HG02970 (cell line): ENCODE data around the gene DENND5A.
"Not testable (repeated sequence)": the region's sequence is repeated elsewhere in the genome, so short reads cannot be mapped to it uniquely, and the experiment has no call there.

Experiments used
- ATAC-seq: cut with Tn5 transposase; IDR thresholded peaks from one replicate; pipeline ENCODE4 v1.9.1; 2021; ENCODE audit warnings: mild to moderate bottlenecking, moderate library complexity, moderate number of reproducible peaks; ENCODE audit not compliant: unreplicated experiment, low FRiP score

The DENND5A gene

GRCh38 chr11:9109858-9110731, 155.1 kb downstream of the DENND5A start:
- ATAC-seq, result no peak

DNA sequence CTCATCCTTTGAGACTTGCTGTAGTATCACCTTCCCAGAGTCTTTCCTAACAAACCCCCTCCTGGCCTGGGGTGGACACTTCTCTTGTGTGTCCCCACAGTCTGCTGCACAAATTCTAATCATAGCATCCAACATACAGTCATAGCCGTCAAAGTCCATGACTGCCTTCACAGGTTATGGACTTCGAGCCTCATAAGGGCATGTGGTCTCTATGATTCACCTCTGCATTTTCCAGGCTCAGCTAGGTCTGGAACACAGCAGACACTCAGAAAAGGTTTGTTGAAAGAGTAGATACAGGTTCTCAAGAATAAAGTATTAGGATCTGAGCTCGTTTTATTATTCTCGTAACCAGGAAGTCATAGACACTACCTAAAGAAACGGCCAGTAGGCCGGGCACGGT, 160.6 kb downstream of the DENND5A start:
- ATAC-seq, result no peak

DNA sequence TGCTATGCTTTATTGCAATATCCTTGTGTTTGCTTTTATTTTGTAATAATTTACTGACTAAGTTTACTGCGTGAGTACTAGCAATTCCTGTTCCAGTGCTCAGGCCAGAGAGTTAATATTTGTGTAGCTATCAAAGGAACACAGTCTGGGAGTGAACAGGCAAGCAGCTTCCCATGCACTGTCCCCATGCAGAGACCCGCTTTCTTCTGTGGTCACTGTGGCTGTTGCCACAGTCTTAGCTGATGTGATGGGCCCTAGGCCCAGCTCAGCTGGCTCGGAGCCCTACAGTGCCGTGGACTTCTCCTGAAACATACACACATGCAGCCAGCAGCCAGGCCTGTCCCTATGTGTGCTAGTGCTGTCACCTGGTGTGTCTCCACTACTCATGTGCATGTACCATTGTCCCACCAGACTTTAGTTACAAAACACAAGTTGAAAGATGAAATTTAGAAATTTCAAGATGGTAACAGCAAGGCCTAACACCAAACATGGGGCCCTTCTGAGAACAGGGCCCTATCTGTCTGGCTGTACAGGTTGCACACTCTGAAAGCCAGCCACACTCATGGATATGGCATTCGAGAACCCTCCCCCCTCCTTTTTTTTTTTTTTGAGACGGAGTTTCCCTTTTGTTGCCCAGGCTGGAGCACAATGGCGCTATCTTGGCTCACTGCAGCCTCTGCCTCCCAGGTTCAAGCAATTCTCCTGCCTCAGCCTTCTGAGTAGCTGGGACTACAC, 161.4 kb downstream of the DENND5A start:
- no peak for ATAC-seq

DNA sequence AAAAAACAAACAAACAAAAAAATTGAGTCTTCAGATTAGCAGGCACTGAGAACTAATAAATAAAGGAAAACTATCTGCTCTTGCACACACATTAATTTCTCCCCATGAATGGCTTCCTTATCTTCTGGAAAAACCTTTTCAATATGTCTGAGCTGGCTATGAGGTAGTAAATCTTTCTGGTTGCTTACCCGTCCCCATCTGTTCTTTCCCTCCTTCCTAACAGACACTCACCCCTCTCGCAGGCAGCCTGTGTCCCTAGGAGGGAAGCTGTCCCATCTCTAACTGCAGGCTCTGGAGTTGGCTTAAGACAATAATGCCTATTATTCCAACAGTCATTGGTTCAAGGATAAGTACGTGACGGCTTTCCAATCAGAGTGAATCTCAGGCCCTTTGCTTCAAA, 165.5 kb downstream of the DENND5A start:
- no peak for ATAC-seq

- not testable (repeated sequence) for ATAC-seq
Observed at GRCh38 chr11:9098455-9098854, 166.7 kb downstream of the DENND5A start.

- not testable (repeated sequence) for ATAC-seq
Observed at GRCh38 chr11:9097186-9097943, 167.8 kb downstream of the DENND5A start.

DNA sequence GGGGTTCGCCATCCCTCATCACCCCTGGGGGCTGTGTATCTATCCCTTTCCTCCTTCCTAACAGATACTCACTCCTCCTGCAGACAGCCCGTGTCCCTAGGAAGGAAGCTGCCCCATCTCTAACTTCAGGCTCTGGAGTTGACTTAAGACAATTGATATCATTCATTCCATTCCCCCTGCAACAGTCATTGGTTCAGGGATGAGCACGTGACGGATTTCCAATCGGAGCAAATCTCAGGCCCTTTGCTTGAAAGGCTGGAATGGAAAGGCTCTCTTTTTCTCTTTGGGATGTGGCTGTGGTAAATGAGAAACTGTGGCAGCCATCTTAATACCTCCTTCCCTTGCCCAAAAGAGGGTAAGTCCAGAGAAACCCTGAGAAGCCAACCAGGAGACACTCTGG, 168.7 kb downstream of the DENND5A start:
- no peak for ATAC-seq

- ATAC-seq, result no peak
Observed at GRCh38 chr11:9095421-9095820, 169.7 kb downstream of the DENND5A start.

- ATAC-seq, result no peak
Observed at GRCh38 chr11:9094420-9094819, 170.7 kb downstream of the DENND5A start.

DNA sequence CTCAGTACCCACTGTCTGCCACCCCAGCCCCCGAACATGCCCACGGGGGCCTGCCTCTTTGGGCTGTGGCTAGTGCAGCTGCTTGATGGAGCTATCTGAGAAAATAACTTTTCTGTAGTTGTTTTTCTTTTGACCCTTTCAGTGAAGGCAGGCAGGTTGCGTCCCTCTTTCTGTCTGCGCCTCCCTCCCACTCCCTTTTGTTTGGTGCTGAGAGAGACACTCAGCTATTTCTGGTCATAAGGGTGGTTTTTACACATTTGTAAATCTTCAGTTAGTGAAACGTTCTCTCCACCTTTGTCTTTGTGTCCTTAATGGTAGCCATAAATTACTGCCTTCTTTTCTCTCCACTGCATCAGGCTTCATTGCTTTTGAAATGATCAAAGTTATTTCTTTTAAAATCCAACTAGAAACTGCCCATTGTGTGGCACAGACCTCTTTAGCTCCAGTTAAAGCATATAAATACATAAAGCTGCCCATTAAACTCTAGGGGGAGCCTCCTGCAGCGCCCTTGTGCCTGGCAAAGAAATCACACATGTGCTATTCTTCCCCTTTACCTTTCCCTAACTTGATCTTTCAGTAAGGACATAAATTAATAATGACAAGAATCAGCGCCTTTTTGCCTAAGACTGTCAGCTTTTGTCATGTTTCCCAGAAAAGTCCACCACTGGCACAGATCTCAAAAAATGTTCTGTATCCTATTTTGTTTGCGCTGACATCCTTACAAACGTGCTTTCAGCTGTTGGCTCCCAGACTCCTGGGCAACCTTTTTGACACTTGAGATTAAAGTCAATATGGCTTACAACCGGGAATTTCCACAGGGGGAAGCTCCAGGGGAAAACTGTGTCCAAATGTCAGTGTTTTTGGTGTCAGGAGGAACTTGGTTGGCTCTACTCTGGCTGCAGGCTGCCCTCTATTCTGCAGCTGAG, 172.0 kb downstream of the DENND5A start:
- ATAC-seq, result no peak

- no peak for ATAC-seq
Observed at GRCh38 chr11:9092072-9092471, 173.1 kb downstream of the DENND5A start.

DNA sequence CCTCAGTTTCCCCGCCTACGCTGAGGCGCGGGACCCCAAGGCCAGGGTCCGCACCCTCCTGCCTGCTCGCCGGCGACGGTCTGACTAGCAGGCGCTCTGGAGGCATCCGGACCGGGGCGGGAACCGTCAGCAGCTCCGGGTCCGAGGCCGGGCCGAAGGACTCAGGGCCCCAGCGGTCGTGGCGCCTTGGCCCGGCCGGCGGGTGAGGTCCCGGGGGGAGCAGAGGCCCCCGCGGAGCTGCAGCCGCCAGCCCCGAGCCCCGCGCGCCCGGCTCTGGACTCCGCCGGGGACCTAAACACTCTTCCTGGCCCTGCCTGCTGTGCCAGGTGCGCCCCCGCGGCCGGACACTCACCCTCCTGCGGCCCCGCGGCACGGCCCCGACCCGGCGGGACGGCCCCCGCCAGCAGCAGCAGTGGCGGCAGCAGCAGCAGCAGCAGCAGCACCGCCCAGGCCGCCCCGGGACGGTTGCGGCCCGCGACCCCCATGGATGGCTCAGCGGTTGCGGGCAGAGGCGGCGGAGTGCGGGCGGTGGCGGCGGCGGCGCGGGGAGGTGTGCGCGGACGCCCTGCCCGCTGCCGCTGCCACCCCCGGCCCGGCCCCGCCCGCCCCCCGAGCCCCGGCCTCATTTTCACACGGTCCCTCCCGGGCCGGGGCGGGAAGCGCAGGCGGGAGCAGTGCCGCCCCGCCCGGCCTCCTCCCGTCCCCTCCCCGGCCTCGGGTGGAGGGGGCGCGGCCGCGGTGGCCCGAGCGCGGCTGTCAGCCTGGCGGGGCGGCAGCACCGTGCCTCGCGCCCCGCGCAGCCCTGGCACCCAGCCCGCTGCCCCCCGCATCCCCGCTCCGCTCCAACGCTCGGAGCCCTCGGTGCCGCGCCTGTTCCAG, 173.9 kb downstream of the DENND5A start, which contains the start of gene SCUBE2:
TSS of gene SCUBE2 (minus strand) at position 556 of the 879 bp plus-strand sequence. CDS start at position 485, 71 bp downstream.
- no peak for ATAC-seq

GRCh38 chr11:9090488-9091043, 174.6 kb downstream of the DENND5A start:
- ATAC-seq, result no peak

- ATAC-seq, result no peak
Observed at GRCh38 chr11:9089636-9090035, 175.5 kb downstream of the DENND5A start.

GRCh38 chr11:9089061-9089460, 176.1 kb downstream of the DENND5A start:
- no peak for ATAC-seq
